Embryonic facial prominence (tissue), 1 donor: Measurements from ENCODE around the gene BCS1L.

Source experiments
- DNase-seq: peaks from one replicate; pipeline ENCODE4 v3.0.0-alpha.2; 2016; ENCODE audit errors: extremely low spot score

Gene BCS1L

GRCh38 chr2:218659258-218659987 is at the start of gene BCS1L, which contains the start of gene ZNF142:
Gene BCS1L (plus strand): TSS chr2:218659683. CDS start chr2:218660988, 1,305 bp downstream.
Gene ZNF142 (minus strand): TSS chr2:218659623. CDS start chr2:218656429, 3,194 bp downstream.
- peak; percentile 74 for DNase-seq

GRCh38 chr2:218615868-218616315 is 43.6 kb upstream of the BCS1L start:
- no peak for DNase-seq

- no peak for DNase-seq
Observed at GRCh38 chr2:218618102-218618860, 41.2 kb upstream of the BCS1L start.

DNA sequence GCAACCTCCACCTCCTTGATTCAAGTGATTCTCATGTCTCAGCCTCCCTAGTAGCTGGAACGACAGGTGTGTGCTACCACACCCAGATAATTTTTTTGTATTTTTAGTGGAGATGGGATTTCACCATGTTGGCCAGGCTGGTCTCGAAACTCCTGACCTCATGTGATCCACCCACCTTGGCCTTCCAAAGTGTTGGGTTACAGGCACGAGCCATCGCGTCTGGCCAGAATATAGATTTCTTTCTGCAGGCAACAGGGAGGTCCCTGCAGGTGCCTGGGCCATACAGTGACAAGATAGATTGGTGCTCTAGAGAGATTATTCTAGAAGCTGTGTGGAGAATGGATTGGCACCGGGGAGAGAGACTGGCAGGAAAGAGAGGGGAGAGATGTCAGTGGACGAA is 38.5 kb upstream of the BCS1L start:
- no peak for DNase-seq

GRCh38 chr2:218622606-218623365 is 36.7 kb upstream of the BCS1L start:
- no peak for DNase-seq

- DNase-seq, result no peak
Observed at GRCh38 chr2:218623366-218623705, 36.1 kb upstream of the BCS1L start.

- no peak for DNase-seq
Observed at GRCh38 chr2:218626369-218626768, 33.1 kb upstream of the BCS1L start.

GRCh38 chr2:218627939-218628338 is 31.5 kb upstream of the BCS1L start:
- no peak for DNase-seq

DNA sequence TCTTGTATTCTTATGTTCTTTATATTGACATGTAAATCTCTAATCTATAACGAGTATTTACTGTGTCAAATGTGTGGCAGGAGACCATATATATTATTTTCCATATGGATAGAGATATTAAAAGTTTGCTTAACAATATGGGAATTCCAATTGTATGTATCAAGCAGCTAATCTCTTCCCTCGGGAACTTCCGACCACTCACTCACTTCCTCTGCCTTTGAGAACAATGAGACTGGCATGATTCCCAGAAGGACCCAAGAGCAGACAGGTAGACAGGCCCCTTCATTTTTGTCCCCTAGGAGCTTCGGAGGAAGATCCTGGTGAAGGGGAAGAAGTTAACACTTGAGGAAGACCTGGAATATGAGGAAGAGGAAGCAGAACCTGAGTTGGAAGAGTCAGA is 27.6 kb upstream of the BCS1L start:
- DNase-seq, result no peak

DNA sequence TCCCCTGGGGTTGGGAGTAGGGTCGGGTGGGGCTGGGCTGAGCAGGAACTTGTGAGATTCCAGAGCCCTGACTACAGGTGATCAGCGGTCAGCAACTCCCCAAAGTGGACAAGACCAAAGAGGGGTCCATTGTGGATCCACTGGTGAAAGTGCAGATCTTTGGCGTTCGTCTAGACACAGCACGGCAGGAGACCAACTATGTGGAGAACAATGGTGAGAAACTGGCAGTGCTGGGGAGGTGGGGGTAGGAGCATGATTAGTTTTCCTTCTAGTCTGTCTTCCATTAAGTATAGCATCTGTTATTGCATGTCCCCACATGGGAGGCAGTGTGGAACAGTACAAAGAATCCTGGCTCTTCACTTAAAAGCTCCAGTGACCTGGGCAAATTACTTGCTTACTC is 23.8 kb upstream of the BCS1L start:
- DNase-seq, result no peak

GRCh38 chr2:218638372-218638771 is 21.1 kb upstream of the BCS1L start:
- no peak for DNase-seq

DNA sequence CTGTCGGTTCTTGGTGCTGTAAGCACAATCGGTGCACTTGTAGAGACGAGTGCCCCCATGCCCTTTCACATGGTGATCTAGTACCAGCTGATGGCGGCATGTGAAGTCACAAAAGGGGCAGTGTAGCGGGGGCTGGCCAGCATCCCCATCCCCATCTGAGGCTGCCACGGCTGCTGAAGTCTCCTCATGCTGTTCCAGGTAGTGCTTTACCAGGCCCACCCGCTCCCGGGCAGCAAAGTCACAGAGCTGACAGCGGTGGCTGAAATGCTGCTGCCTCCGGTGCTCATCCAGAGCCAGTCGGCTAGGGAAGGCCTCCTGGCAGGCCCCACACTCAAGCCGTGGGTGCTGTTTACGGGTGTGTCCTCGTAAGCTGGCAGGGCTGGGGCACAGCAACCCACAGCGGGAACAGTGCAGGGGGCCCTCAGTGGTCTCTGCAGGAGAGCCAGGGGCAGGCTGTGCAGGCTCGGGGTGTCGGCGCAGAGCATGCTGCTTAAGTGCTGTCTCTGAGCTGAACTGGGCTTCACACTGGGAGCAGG is 17.3 kb upstream of the BCS1L start:
- DNase-seq, result no peak

DNA sequence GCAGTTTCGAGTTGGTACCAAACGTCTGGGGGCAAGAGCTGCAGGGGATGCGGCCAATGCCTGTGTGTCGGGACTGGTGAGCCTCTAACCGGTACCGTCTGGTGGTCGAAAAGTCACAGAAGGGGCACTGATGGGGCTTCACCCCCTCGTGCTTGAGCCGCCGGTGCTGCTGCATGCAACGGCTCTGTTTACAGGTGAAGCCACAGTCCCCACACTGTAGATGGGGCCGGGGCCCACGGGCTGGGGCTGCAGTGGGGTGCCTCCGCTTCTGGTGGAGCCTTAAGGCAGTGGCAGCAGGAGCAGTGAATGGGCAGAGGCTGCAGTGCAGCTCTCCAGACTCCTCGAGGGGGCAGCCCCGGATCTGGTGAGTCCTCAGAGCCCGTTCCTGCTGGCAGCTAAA is 16.7 kb upstream of the BCS1L start:
- no peak for DNase-seq

GRCh38 chr2:218643751-218644310 is 15.7 kb upstream of the BCS1L start:
- DNase-seq, result no peak

GRCh38 chr2:218644721-218645120 is 14.8 kb upstream of the BCS1L start:
- DNase-seq, result no peak

GRCh38 chr2:218645126-218645525 is 14.4 kb upstream of the BCS1L start:
- DNase-seq, result no peak

DNA sequence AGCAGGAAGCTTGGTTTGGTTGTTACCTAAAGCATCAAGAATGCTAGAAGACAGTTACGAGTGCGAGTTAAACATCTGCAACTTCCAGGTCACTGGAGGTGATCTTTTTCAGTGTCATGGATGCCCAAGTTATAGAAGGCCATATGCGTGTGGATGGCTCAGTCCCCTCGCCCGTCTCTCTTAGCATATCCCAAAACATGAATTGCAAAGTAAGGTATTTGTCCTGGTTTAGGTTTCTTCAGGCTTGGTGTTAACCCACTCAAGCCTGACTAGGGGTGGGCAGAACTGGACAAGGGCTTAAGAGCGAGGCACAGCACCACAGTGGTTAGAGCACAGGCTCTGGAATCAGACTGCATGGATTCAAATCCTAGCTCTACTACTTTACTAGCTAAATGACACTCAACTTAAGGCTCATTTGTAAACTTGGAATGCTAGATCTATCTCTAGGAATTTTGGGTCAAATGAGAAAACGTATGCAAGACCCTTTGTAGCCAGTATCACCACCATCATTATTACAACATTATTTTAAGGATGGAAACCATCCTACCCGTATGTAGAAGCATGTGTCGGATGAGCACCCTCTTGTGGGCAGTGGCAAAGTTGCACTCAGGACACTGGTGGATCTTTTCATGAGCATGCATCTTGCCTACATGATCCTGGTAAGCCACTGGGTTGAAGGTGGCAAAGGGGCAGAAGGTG is 11.2 kb upstream of the BCS1L start:
- DNase-seq, result no peak

DNA sequence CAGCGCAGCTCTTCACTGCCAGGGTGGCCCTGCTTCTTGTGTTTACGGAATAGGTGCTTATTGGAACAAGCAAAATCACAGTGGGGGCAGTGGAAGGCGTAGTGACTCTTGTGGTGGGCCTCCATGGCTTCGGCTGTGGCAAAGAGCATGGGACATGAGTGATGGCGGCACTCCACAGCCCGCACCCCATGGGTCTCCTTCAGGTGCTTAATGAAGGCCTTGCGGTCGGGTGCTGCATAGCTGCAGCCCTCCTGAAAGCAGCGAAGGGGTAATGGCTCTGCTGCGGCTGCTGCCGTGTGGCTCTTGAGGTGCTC is 10.7 kb upstream of the BCS1L start:
- DNase-seq, result no peak

DNA sequence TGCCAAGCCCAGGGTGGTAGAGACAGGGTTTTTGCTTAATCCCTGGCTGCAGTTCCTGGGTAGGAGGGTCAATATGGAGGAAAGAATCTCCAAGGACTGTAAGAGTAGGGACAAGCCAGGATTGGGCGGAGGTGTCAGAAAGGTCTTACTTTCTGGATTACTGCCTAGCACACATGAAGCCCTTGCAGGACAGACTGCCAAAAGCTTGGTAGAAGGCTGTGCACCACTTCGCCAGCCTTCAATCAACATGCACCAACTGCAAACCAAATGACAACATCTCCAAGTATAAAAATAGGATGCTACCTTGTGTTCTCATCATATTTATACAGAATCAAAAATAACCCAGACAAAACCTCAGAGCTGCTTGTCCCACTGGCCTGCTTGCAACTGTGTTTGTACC is 3.7 kb upstream of the BCS1L start:
- DNase-seq, result no peak

DNA sequence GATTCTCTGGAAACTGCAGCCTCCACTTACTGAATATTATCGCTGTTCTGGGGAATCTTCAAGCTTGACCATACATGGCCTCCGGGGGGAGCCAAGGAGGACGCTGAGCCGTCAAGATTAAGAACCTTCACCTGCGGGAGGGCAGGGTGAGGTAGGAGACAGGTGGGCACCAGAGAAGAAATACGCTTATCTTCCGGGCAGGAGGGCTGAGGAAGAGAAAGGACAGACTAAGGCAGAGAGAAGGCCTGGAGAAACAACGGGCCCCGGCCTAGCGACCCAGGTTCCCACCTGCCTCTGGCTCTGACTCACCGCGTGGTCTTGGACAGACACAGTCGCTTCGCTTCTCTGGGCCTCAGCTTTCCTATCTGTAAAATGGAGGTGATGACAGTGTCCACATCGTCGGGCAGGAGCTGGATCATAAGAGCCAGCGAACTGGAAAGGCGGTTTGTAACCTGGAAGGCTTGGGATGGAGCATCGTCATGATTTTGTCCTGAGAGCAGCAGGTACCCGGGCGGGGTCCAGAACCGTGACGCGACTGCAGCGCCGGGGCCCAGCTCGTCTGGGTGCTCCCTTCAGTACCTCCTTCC is 719 bp upstream of the BCS1L start:
- no peak for DNase-seq

- no peak for DNase-seq
Observed at GRCh38 chr2:218659988-218660358, 490 bp downstream of the BCS1L start.
